K562 (cell line): Measurements from ENCODE around the gene NOS1. TPM values are rescaled to one million over a fixed set of nuclear protein-coding genes. Genes with fewer than 3 reads are reported as not detected.

Experiments used
- ATAC-seq: fragments of 200-7000 bp; cut with Tn5 transposase; 3 replicates; pipeline ENCODE4 v1.9.1; 2020; ENCODE audit warnings: moderate library complexity
- BruUV-seq: library from RNA; stranded (reverse); fragments of 400-500 nt; replicated peaks from 2 replicates; lab custom pipeline; 2021; lab: Mats Ljungman, UMichigan
- CTCF ChIA-PET: fragments of 300-600 bp; formaldehyde crosslinking; extraction: SDS; loops from one replicate; lab custom pipeline; 2021; ENCODE audit warnings: low intra/inter-chr PET ratio; lab: Yijun Ruan, JAX
- POLR2A ChIA-PET: fragments of 300-600, 350-650 bp; sonication (Branson Sonifier 250); formaldehyde crosslinking; extraction: SDS; loops from one replicate; lab custom pipeline; 2021; ENCODE audit warnings: antibody characterized with exemption, inconsistent platforms; lab: Yijun Ruan, JAX
- DNase-seq, 4 experiments: peaks; one replicate each; pipeline versions ENCODE4 v3.0.0 to v3.0.0-alpha.2; 2011 to 2018; ENCODE audit warnings: low spot score in 3 of 4, mixed read lengths in 3 of 4; ENCODE audit errors: extremely low read depth in 1 of 4
- FAIRE-seq: peaks from 2 replicates; lab custom pipeline; 2011; peaks lifted over from hg19 to GRCh38; lab: Jason Lieb, UNC
- H2AFZ ChIP-seq: 2 replicates; pipeline ENCODE4 v1.6.0; 2011; ENCODE audit warnings: low read depth, low read length, control low read depth, inconsistent platforms
- H3K27ac ChIP-seq: fragments of 200-600 bp; 3 replicates; pipeline ENCODE4 v1.8.0; 2011; ENCODE audit warnings: low read depth, mild to moderate bottlenecking, control low read depth, inconsistent platforms, low read length, moderate library complexity, mixed read lengths; ENCODE audit errors: extremely low read depth
- H3K27me3 ChIP-seq, 2 experiments: fragments of 300-600 bp in 1 of 2; 2 replicates in 1 of 2; 3 replicates in 1 of 2; pipeline versions ENCODE4 v1.6.0 to v1.8.0; 2011; ENCODE audit warnings: inconsistent platforms in 2 of 2, low read length in 2 of 2, mild to moderate bottlenecking in 1 of 2, mixed read lengths in 1 of 2, moderate library complexity in 1 of 2; ENCODE audit not compliant: control insufficient read depth in 2 of 2, insufficient read depth in 2 of 2
- H3K36me3 ChIP-seq: fragments of 300-600 bp; 3 replicates; pipeline ENCODE4 v1.8.0; 2011; ENCODE audit warnings: mild to moderate bottlenecking, low read length, inconsistent platforms; ENCODE audit not compliant: control insufficient read depth, insufficient read depth
- H3K4me1 ChIP-seq, 2 experiments: fragments of 200-600 bp in 1 of 2; replicated peaks in 1 of 2; 2 replicates in 1 of 2; 3 replicates in 1 of 2; pipeline versions ENCODE4 v1.5.1 to v1.8.0; 2011; ENCODE audit warnings: inconsistent platforms in 2 of 2, low read length in 2 of 2, mild to moderate bottlenecking in 1 of 2, mixed read lengths in 1 of 2, moderate library complexity in 1 of 2; ENCODE audit not compliant: control insufficient read depth in 2 of 2, insufficient read depth in 2 of 2
- H3K4me2 ChIP-seq: 2 replicates; pipeline ENCODE4 v1.6.1; 2011; ENCODE audit warnings: low read length, control low read depth, inconsistent platforms, mixed read lengths; ENCODE audit not compliant: insufficient read depth
- H3K4me3 ChIP-seq: fragments of 200-600 bp; sonication (generic), shearing (Covaris generic); 2 replicates; pipeline ENCODE4 v1.5.1; 2016; ENCODE audit warnings: control low read depth, inconsistent platforms
- H3K79me2 ChIP-seq: fragments of 200-600 bp; 3 replicates; pipeline ENCODE4 v1.8.0; 2011; ENCODE audit warnings: low read length, inconsistent platforms; ENCODE audit not compliant: control insufficient read depth, insufficient read depth
- H3K9ac ChIP-seq, 2 experiments: 2 replicates each; pipeline versions ENCODE4 v1.6.0 to v1.6.1; 2011; ENCODE audit warnings: low read depth in 2 of 2, low read length in 2 of 2, control low read depth in 1 of 2, inconsistent platforms in 1 of 2, mild to moderate bottlenecking in 1 of 2, mixed read lengths in 1 of 2; ENCODE audit not compliant: insufficient read depth in 1 of 2
- H3K9me1 ChIP-seq: one replicate; pipeline ENCODE4 v1.6.0; 2011; ENCODE audit warnings: inconsistent platforms, mild to moderate bottlenecking, low read length, moderate library complexity; ENCODE audit not compliant: control insufficient read depth, insufficient read depth
- H3K9me3 ChIP-seq: replicated peaks from 2 replicates; pipeline ENCODE4 v1.5.1; 2011; ENCODE audit warnings: low read depth, low read length, inconsistent platforms; ENCODE audit not compliant: control insufficient read depth, insufficient read depth
- H4K20me1 ChIP-seq: replicated peaks from 2 replicates; pipeline ENCODE4 v1.6.1; 2011; ENCODE audit warnings: low read length, inconsistent platforms, mixed read lengths; ENCODE audit not compliant: control insufficient read depth, insufficient read depth
- GMEB1 ChIP-seq: fragments of 250-450 bp; sonication (Bioruptor Pico); IDR thresholded peaks from 2 replicates; pipeline ENCODE4 v1.4.0; 2020; ENCODE audit warnings: mild to moderate bottlenecking
- JUN ChIP-seq, 2 experiments: sonication (generic) in 1 of 2; formaldehyde crosslinking in 1 of 2; IDR thresholded peaks; 2 replicates each; pipeline versions ENCODE4 v1.6.1 to v1.8.0; 2012 to 2022; ENCODE audit warnings: borderline replicate concordance in 2 of 2, mild to moderate bottlenecking in 2 of 2, improper control_type of control experiment in 1 of 2, low read depth in 1 of 2, low read length in 1 of 2, missing genetic modification reagents in 1 of 2
- MAFK ChIP-seq: IDR thresholded peaks from 2 replicates; pipeline ENCODE4 v1.6.1; 2011; ENCODE audit warnings: low read length, improper control_type of control experiment
- MTA1 ChIP-seq: fragments of 450-650 bp; IDR thresholded peaks from 2 replicates; pipeline ENCODE4 v1.6.1; 2017; ENCODE audit warnings: borderline replicate concordance
- MXI1 ChIP-seq: IDR thresholded peaks from 2 replicates; pipeline ENCODE4 v1.6.1; 2011; ENCODE audit warnings: low read depth, mild to moderate bottlenecking, improper control_type of control experiment, low read length
- PTTG1 ChIP-seq: fragments of 450-650 bp; IDR thresholded peaks from 2 replicates; pipeline ENCODE4 v1.6.1; 2016; ENCODE audit warnings: low read depth, mild to moderate bottlenecking, missing genetic modification characterization, missing compliant biosample characterization
- SNIP1 ChIP-seq: fragments of 450-650 bp; IDR thresholded peaks from 2 replicates; pipeline ENCODE4 v1.7.1; 2017; ENCODE audit warnings: low read depth, mild to moderate bottlenecking
- SRF ChIP-seq, 2 experiments: fragments of 250-450, 450-650 bp in 1 of 2; sonication (Bioruptor Pico) in 1 of 2; sonication (generic) in 1 of 2; formaldehyde crosslinking; IDR thresholded peaks; 2 replicates each; pipeline versions ENCODE4 v1.5.0 to v1.5.1; 2020 to 2022; ENCODE audit warnings: mild to moderate bottlenecking in 1 of 2, missing genetic modification reagents in 1 of 2
- TAF1 ChIP-seq: IDR thresholded peaks from 2 replicates; pipeline ENCODE4 v1.6.1; 2011; ENCODE audit warnings: mild to moderate bottlenecking, low read length, moderate library complexity; ENCODE audit not compliant: insufficient read depth, control insufficient read depth, severe bottlenecking; ENCODE audit errors: extremely low read depth
- THRB ChIP-seq: fragments of 450-650 bp; formaldehyde crosslinking; conservative IDR thresholded peaks from 2 replicates; pipeline ENCODE4 v1.4.0; 2022; ENCODE audit warnings: mild to moderate bottlenecking, missing genetic modification characterization
- TSC22D4 ChIP-seq: fragments of 450-650 bp; IDR thresholded peaks from 2 replicates; pipeline ENCODE4 v1.6.1; 2016; ENCODE audit warnings: missing genetic modification characterization, missing biosample characterization, control low read depth
- UBTF ChIP-seq, 2 experiments: IDR thresholded peaks; 2 replicates each; pipeline ENCODE4 v1.6.1; 2012; ENCODE audit warnings: improper control_type of control experiment in 2 of 2, low read depth in 2 of 2, low read length in 2 of 2, borderline replicate concordance in 1 of 2
- ZBTB5 ChIP-seq: fragments of 450-650 bp; IDR thresholded peaks from 2 replicates; pipeline ENCODE4 v1.6.1; 2017; ENCODE audit warnings: antibody characterized with exemption
- WGBS: fragments of 100-300 bp; shearing (Covaris generic); methylation state at CpG from one replicate; pipeline ENCODE4 v1.1.6; 2016; ENCODE audit warnings: low coverage, mixed read lengths; ENCODE audit not compliant: insufficient coverage; ENCODE audit errors: missing lambda C conversion rate; 5-methylcytosine and 5-hydroxymethylcytosine counted together
- in situ Hi-C: fragments of 300-500 bp; cut with MboI; formaldehyde crosslinking; loops from 4 replicates; pipeline ENCODE4 v1.15.0; 2018; ENCODE audit warnings: inconsistent platforms, mixed read lengths
- intact Hi-C: fragments of 100-400 bp; cut with micrococcal nuclease; formaldehyde crosslinking; loops from 2 replicates; pipeline ENCODE4 v1.14.2; 2022
- polyA plus RNA-seq, 8 experiments: library from polyadenylated mRNA; depleted of rRNA in 4 of 8; stranded (reverse) in 5 of 8; unstranded in 3 of 8; fragments of >200 nt; fragmentation: Nextera tagmentation in 2 of 8; fragmentation: Illumina TruSeq in 1 of 8; extraction: Ambion mirVana in 2 of 8; extraction: Trizol in 1 of 8; gene quantifications; 2 replicates each; pipeline versions ENCODE4 v1.2.1 to v1.2.3, GENCODE V29; 2011 to 2014; ENCODE audit warnings: inconsistent platforms in 1 of 8, missing spikeins in 1 of 8
- total RNA-seq, 7 experiments: library from RNA; depleted of rRNA in 6 of 7; stranded (reverse); fragments of >200 nt in 6 of 7; fragmentation: Illumina TruSeq in 2 of 7; extraction: Trizol in 2 of 7; gene quantifications; 2 replicates each; pipeline versions ENCODE4 v1.2.1 to v1.2.3, GENCODE V29; 2011 to 2021; ENCODE audit warnings: low replicate concordance in 1 of 7
- TF ChIP-seq, protein P1 (sequence below): sonication (generic); formaldehyde crosslinking; IDR thresholded peaks from 2 replicates; pipeline ENCODE4 v1.9.0; 2022; ENCODE audit warnings: mild to moderate bottlenecking, missing genetic modification reagents

The NOS1 gene
- total and polyA plus RNA-seq, 9 of the 15 experiments (the other 6 are each of a cell fraction or from before 2014, with no cell fraction given): not detected

DNA sequence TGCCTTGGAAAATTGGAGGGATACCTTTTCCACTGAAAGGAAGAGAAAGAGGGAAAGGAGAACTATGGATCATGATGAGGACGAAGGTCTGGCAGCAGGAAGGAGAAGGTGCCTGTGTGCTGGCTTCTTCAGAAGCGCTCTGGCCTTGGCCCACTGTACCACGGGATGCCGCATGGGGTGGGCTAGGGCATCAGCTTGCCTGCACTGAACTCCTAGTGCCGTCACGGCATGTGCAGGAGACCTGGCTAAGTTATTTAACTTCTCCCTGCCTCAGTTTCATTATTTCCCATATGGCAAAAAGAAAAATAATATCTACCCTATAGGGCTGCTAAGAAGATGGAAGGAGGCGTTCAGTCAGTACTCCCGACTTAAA is 199.3 kb downstream of the NOS1 start:
- 87% methylated on average over 7 of the region's 8 CpGs for WGBS
- Histone ChIP-seq H3K9me3 (no peaks in the 10 kb centered on the region), H2AFZ (no peak overlapping the region), H3K4me2 (no peak overlapping the region), H3K9me1 (no peaks in the 10 kb centered on the region), H3K4me3 (no peak overlapping the region), H4K20me1 (no peaks in the 10 kb centered on the region), H3K9ac (no peak overlapping the region; a peak in 1 of 4 replicates), H3K36me3 (peaks cover 70% of the 10 kb centered on the region; the same call in 2 of the 3 replicates), H3K79me2 (no peaks in the 10 kb centered on the region), H3K27ac (no peak overlapping the region), H3K27me3 (no peaks in the 10 kb centered on the region), H3K4me1 (no peaks in the 10 kb centered on the region; a peak in 1 of 5 replicates)
- CTCF ChIA-PET: no interaction called here
- ATAC-seq (no peak), FAIRE-seq (no peak), DNase-seq (no peak)
- POLR2A ChIA-PET: no interaction called here
- intact Hi-C loops (no loop called here), in situ Hi-C loops (no loop called here)
- no TSS peak for BruUV-seq
- TF ChIP-seq GMEB1 (CRISPR knock-in tag) (no peak), UBTF (IDR thresholded peaks at IDR 0.05; ENCODE audit: borderline replicate concordance in 1 of 2, low read depth in 2 of 2, low read length in 2 of 2) (no peak), MAFK (no peak), MXI1 (no peak), TSC22D4 (tag) (no peak), TAF1 (no peak), SRF (CRISPR knock-in tag; IDR thresholded peaks at IDR 0.05) (no peak), THRB (CRISPR knock-in tag) (no peak), JUN (IDR thresholded peaks at IDR 0.05; ENCODE audit: borderline replicate concordance, low read depth, low read length) (no peak), JUN (CRISPR knock-in tag; IDR thresholded peaks at IDR 0.05; ENCODE audit: borderline replicate concordance) (no peak), ZBTB5 (no peak), PTTG1 (no peak), MTA1 (no peak), SNIP1 (no peak)
- TF ChIP-seq, protein P1, sequence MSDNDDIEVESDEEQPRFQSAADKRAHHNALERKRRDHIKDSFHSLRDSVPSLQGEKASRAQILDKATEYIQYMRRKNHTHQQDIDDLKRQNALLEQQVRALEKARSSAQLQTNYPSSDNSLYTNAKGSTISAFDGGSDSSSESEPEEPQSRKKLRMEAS (CRISPR knock-in tag): no peak
